Caco-2 (cell line): ENCODE results near the gene C1orf159. TPM values are rescaled to one million over a fixed set of nuclear protein-coding genes. Genes with fewer than 3 reads are reported as not detected.

Source experiments
- BruUV-seq: library from RNA; stranded (reverse); fragments of 400-500 nt; replicated peaks from 2 replicates; lab custom pipeline; 2021; lab: Mats Ljungman, UMichigan
- CTCF ChIA-PET: fragments of 300-600 bp; sonication (Branson Sonifier 250); formaldehyde crosslinking; loops from one replicate; lab custom pipeline; 2022; ENCODE audit warnings: antibody characterized with exemption; lab: Charles Lee
- POLR2A ChIA-PET: fragments of 300-600 bp; sonication (Branson Sonifier 250); formaldehyde crosslinking; loops from one replicate; lab custom pipeline; 2022; ENCODE audit warnings: antibody characterized with exemption; lab: Charles Lee
- DNase-seq, 2 experiments: peaks; one replicate each; pipeline versions ENCODE4 v3.0.0 to v3.0.0-alpha.2; 2020 to 2022
- H3K27me3 ChIP-seq: replicated peaks from 2 replicates; pipeline ENCODE4 v1.6.0; 2011; ENCODE audit warnings: low read length; ENCODE audit not compliant: control insufficient read depth, insufficient read depth
- H3K36me3 ChIP-seq: 2 replicates; pipeline ENCODE4 v1.5.1; 2011; ENCODE audit warnings: low read length; ENCODE audit not compliant: control insufficient read depth, insufficient read depth
- H3K4me1 ChIP-seq: fragments of 250-450 bp; sonication (Bioruptor Pico); 2 replicates; pipeline ENCODE4 v1.5.1; 2020; ENCODE audit warnings: mild to moderate bottlenecking
- H3K4me3 ChIP-seq: 2 replicates; pipeline ENCODE4 v1.5.1; 2011; ENCODE audit warnings: low read depth, mild to moderate bottlenecking, control low read depth, low read length
- H3K9me3 ChIP-seq: fragments of 250-450 bp; sonication (Bioruptor Pico); 2 replicates; pipeline ENCODE4 v1.5.1; 2020; ENCODE audit warnings: mild to moderate bottlenecking, moderate library complexity
- H3K27ac Mint-ChIP-seq: one replicate; pipeline ENCODE4 v1.8.0; 2022; ENCODE audit warnings: mixed read lengths; ENCODE audit not compliant: unreplicated experiment
- H3K27me3 Mint-ChIP-seq: one replicate; pipeline ENCODE4 v1.8.0; 2022; ENCODE audit warnings: mixed read lengths; ENCODE audit not compliant: insufficient read depth, unreplicated experiment
- H3K36me3 Mint-ChIP-seq: one replicate; pipeline ENCODE4 v1.8.0; 2022; ENCODE audit warnings: mild to moderate bottlenecking, mixed read lengths; ENCODE audit not compliant: insufficient read depth, unreplicated experiment
- H3K4me1 Mint-ChIP-seq: one replicate; pipeline ENCODE4 v1.8.0; 2022; ENCODE audit warnings: low read depth, mixed read lengths; ENCODE audit not compliant: unreplicated experiment
- H3K4me3 Mint-ChIP-seq: one replicate; pipeline ENCODE4 v1.8.0; 2022; ENCODE audit warnings: mild to moderate bottlenecking, moderate library complexity, mixed read lengths; ENCODE audit not compliant: unreplicated experiment
- H3K9me3 Mint-ChIP-seq: one replicate; pipeline ENCODE4 v1.8.0; 2022; ENCODE audit warnings: mixed read lengths; ENCODE audit not compliant: unreplicated experiment
- CTCF ChIP-seq, 2 experiments: fragments of 200-600 bp in 1 of 2; IDR thresholded peaks; 1 replicate in 1 of 2; 2 replicates in 1 of 2; pipeline versions ENCODE4 v1.5.1 to v1.8.0; 2011 to 2022; ENCODE audit warnings: antibody characterized with exemption in 1 of 2, control low read depth in 1 of 2, inconsistent platforms in 1 of 2, low read depth in 1 of 2, low read length in 1 of 2, mild to moderate bottlenecking in 1 of 2, moderate library complexity in 1 of 2; ENCODE audit not compliant: insufficient read depth in 1 of 2, severe bottlenecking in 1 of 2, unreplicated experiment in 1 of 2
- intact Hi-C: fragments of 100-400 bp; cut with micrococcal nuclease; formaldehyde crosslinking; loops from one replicate; pipeline ENCODE4 v1.10.0; 2022; ENCODE audit not compliant: unreplicated experiment
- total RNA-seq: library from RNA; stranded (reverse); gene quantifications from 2 replicates; pipeline ENCODE4 v1.2.3, GENCODE V29; 2022

The C1orf159 gene
- total RNA-seq, 1 experiment from 2014 or later, result 12.9 TPM

- POLR2A ChIA-PET, result interaction anchor here (0.5 to 2.2 kb wide), 10 partner anchors 8 to 149 kb away, joined by 3 to 15 read pairs (median 5); partner anchors contain the start of gene UBE2J2
- Mint-ChIP-seq H3K4me1 (peaks cover 16% of the 10 kb centered on the region), H3K36me3 (peaks cover 16% of the 10 kb centered on the region), H3K27me3 (no peaks in the 10 kb centered on the region), H3K4me3 (peak overlapping the region; percentile 69), H3K9me3 (no peaks in the 10 kb centered on the region), H3K27ac (peak overlapping the region; percentile 96)
- Histone ChIP-seq H3K27me3 (no peaks in the 10 kb centered on the region), H3K4me1 (peaks cover 56% of the 10 kb centered on the region), H3K9me3 (no peaks in the 10 kb centered on the region), H3K4me3 (peak overlapping the region; percentile 18), H3K36me3 (no peaks in the 10 kb centered on the region)
- intact Hi-C loops, result loop anchor here (1.0 to 2.0 kb wide), 2 partner anchors 7 to 38 kb away; no protein-coding TSS in a partner anchor
- peak; percentile 87 to 93 for DNase-seq
- TF ChIP-seq CTCF (IDR thresholded peaks at IDR 0.05; ENCODE audit: insufficient read depth in 1 of 2, low read depth in 1 of 2, low read length in 1 of 2, severe bottlenecking in 1 of 2, unreplicated experiment in 1 of 2), result no peak
- TSS peak; percentile 81 for BruUV-seq
- CTCF ChIA-PET, result interaction anchor here (1.0 to 1.1 kb wide), 2 partner anchors 38 to 167 kb away, joined by 3 to 5 read pairs; no protein-coding TSS in a partner anchor
These were observed 9.1 kb upstream of the C1orf159 start for GRCh38 chr1:1124786-1125642.

DNA sequence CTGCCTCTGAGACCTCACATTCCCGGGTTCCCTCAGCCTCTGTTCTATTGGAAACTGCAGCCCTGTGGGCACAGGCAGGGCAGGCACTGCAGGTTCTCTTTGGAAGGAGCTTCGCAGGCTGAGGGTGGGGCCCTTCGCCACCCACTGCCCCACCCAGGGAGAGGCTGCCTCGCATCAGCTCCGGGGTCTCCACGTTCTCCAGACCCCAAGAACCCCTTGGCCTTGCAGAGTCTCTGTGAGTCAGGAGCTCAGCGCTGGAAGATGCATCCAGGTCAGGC lies 8.6 kb upstream of the C1orf159 start:
- H3K4me3 ChIP-seq, result no peak overlapping the region
- H3K9me3 ChIP-seq, result no peaks in the 10 kb centered on the region
- no peak for TF ChIP-seq CTCF (IDR thresholded peaks at IDR 0.05; ENCODE audit: insufficient read depth in 1 of 2, low read depth in 1 of 2, low read length in 1 of 2, severe bottlenecking in 1 of 2, unreplicated experiment in 1 of 2)
- H3K27me3 ChIP-seq, result no peaks in the 10 kb centered on the region
- H3K4me1 ChIP-seq, result peaks cover 56% of the 10 kb centered on the region
- Mint-ChIP-seq H3K4me1 (peaks cover 16% of the 10 kb centered on the region), H3K4me3 (peak overlapping the region; percentile 69), H3K36me3 (peaks cover 16% of the 10 kb centered on the region), H3K9me3 (no peaks in the 10 kb centered on the region), H3K27ac (peak overlapping the region; percentile 96), H3K27me3 (no peaks in the 10 kb centered on the region)
- POLR2A ChIA-PET, result interaction anchor here (1.3 to 2.2 kb wide), 3 partner anchors 12 to 45 kb away, joined by 5 to 15 read pairs (median 7); no protein-coding TSS in a partner anchor
- intact Hi-C loops, result loop anchor here (1.0 to 2.0 kb wide), 2 partner anchors 8 to 38 kb away; no protein-coding TSS in a partner anchor
- no peak for DNase-seq
- no peaks in the 10 kb centered on the region for H3K36me3 ChIP-seq
- no TSS peak for BruUV-seq
- CTCF ChIA-PET, result interaction anchor here (1.1 kb wide), 1 partner anchor 38 kb away, joined by 5 read pairs; no protein-coding TSS in a partner anchor
